ENCODE measurements around the gene CST9L. TPM values are rescaled to one million over a fixed set of nuclear protein-coding genes. Genes with fewer than 3 reads are reported as not detected.

Gene CST9L
- total RNA-seq, 6 experiments from 2014 or later: not detected

DNA sequence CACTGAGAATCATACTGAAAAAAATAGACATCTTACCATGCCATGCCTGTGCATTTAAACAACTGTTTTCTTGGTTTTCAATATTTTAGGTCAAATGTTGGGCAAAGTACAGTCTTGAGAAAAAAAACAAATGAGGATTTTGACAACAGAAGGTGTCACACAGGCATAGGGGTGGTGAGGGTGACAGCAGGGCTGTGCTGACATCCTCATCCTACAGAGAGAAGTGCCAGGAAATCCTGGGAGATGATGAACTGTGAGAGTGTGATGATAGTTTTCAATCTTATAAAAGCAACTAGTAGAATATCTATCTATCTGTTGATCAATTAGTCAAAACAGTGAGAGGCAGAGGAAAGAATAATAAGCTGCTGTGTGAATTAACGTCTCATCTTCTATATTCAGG, 53.4 kb downstream of the CST9L start:
- ATAC-seq: no peak
- WGBS (ENCODE audit: insufficient coverage, low coverage, low lambda C conversion rate, missing lambda C conversion rate): 38% methylated on average over 1 of the region's 1 CpG
- TF ChIP-seq, protein P1, sequence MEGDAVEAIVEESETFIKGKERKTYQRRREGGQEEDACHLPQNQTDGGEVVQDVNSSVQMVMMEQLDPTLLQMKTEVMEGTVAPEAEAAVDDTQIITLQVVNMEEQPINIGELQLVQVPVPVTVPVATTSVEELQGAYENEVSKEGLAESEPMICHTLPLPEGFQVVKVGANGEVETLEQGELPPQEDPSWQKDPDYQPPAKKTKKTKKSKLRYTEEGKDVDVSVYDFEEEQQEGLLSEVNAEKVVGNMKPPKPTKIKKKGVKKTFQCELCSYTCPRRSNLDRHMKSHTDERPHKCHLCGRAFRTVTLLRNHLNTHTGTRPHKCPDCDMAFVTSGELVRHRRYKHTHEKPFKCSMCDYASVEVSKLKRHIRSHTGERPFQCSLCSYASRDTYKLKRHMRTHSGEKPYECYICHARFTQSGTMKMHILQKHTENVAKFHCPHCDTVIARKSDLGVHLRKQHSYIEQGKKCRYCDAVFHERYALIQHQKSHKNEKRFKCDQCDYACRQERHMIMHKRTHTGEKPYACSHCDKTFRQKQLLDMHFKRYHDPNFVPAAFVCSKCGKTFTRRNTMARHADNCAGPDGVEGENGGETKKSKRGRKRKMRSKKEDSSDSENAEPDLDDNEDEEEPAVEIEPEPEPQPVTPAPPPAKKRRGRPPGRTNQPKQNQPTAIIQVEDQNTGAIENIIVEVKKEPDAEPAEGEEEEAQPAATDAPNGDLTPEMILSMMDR (IDR thresholded peaks at IDR 0.05): no peak
- TF ChIP-seq POLR2A (IDR thresholded peaks at IDR 0.05): no peak

More for the DNA sequence above, 53.4 kb downstream of the CST9L start:
- Histone ChIP-seq H3K36me3 (no peaks in the 10 kb centered on the region), H3K27ac (no peak overlapping the region), H3K4me3 (no peak overlapping the region), H3K4me1 (no peaks in the 10 kb centered on the region), H3K27me3 (no peaks in the 10 kb centered on the region), H3K9me3 (no peaks in the 10 kb centered on the region)
- no peak for DNase-seq
- intact Hi-C loops (cut with DNase I): no loop called here

Other genes starting within 250 kb of the CST9L start
- 10 to 100 TPM in 2 of 6 experiments, 1 to 10 TPM in 4; 3.8 to 11.2 (median 6.1) TPM for gene NXT1, start 217.7 kb downstream of the CST9L start, total RNA-seq
- gene GZF1, start 206.3 kb downstream of the CST9L start, total RNA-seq: 1 to 10 TPM; 3.5 to 9.6 (median 6.1) TPM
- 1 to 10 TPM; 3.2 to 5.8 (median 4.9) TPM for gene NAPB, start 147.0 kb downstream of the CST9L start, total RNA-seq
- not detected for gene CSTL1, start 128.8 kb downstream of the CST9L start, total RNA-seq
- gene CST11, start 115.6 kb downstream of the CST9L start, total RNA-seq: not detected
- gene CST8, start 77.4 kb downstream of the CST9L start, total RNA-seq: not detected
- gene CST9, start 37.4 kb upstream of the CST9L start, total RNA-seq: not detected
- gene CST3, start 69.5 kb upstream of the CST9L start, total RNA-seq: 1,000 to 10,000 TPM in 1 of 6 experiments, 100 to 1,000 TPM in 5; 504 to 1,394 (median 638) TPM
- not detected for gene CST4, start 120.6 kb upstream of the CST9L start, total RNA-seq
- gene CST1, start 182.5 kb upstream of the CST9L start, total RNA-seq: not detected

Measured in right lobe of liver (tissue), 6 donors.